Measurements from ENCODE around the gene CAMK1D.
"Not testable (repeated sequence)": the region's sequence is repeated elsewhere in the genome, so short reads cannot be mapped to it uniquely, and the experiment has no call there.

The CAMK1D gene

GRCh38 chr10:12340937-12341336, 8.4 kb upstream of the CAMK1D start:
- DNase-seq = no peak

- no peak for DNase-seq
These were observed 7.8 kb upstream of the CAMK1D start for GRCh38 chr10:12341526-12341925.

DNA sequence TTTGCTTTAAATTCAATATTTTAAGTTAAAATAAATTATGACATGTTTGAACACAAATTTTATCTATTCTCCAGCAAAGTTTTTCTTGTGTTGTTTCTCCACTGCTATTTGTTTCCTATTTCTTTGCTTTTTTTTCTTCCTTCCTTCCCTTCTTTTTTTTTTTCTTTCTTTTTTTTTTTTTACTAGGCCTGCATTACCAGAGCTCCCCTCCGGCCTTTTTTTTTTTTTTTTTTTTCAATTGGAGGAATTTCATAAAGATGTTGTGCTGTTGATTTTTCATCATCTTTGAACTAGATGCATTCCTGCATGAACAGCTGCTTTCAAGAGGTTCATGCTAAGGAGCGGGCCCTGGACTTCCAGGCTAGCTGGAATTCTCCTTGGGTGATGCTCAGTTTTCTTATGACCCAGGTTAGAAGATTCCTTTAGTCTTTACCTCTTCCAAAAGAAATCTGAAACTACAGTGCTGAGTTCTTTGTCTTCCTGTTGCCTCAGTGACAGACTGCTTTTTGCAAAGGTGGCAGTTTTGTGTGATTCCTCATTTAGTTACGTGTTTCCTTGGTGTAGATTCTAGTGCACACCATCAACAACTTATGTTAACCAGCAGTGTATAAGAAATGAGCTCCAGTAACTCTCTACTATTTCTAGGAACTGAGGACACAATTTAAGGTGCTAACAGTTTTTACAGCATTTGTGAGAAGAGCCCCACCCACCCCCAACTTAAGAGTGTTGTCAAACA, 4.8 kb upstream of the CAMK1D start:
- no peak for DNase-seq

GRCh38 chr10:12346707-12347106, 2.6 kb upstream of the CAMK1D start:
- DNase-seq = no peak

GRCh38 chr10:12348294-12348869, 965 bp upstream of the CAMK1D start:
- DNase-seq = no peak

DNA sequence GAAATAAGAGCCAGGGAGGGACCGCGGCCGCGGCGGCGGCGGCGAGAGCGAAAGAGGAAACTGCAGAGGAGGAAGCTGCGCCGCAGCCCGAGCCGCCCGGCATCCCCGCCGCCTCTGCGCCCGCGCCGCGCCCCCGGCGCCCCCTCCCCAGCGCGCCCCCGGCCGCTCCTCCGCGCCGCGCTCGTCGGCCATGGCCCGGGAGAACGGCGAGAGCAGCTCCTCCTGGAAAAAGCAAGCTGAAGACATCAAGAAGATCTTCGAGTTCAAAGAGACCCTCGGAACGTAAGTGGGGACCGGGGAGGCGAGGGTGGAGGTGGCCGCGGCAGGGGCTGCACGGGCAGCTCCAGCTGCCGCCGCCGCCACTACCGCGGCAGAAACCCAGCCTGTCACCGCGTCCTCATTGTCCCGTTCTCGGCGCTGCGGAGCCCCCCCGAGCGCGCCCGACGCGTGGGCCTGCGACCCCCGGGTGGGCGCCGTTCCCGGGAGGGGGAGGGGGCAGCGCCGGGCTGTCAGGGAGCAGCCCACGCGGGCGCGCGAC, 351 bp downstream of the CAMK1D start:
- DNase-seq = no peak

DNA sequence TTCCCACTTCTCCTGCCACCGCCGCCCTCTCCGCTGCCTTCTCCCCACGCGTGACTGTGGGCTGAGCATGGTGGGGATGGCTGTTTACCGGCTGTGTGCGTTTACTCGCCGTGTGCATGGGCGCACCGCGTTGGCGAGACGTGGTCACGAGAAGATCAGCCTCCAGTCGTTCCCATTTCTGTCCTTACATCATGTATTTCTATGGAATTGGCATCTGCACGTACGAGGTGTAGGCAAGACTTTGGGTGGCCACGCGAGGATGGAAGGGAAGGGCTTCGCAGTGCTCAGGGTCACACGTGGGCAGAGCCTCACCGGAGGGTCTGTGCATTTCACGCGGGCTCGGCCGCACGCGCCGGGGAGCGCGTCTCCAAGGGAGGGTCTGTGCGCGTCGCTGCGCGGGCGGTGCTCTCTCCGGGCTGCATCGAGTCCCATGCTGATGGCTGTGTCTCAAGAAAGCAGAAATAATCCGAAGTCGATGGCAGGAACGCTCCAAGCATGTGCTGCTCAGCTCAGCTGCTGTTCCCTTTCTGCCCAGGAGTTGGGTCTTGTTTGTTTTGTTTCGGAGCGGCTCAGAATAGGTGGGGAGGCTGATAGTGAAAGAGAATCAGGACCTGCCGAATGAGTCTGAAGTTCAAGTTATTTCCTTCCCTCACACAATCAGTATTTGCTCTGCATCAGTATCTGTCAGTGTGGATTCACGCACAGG, 973 bp downstream of the CAMK1D start:
- peak; percentile 6 for DNase-seq

DNA sequence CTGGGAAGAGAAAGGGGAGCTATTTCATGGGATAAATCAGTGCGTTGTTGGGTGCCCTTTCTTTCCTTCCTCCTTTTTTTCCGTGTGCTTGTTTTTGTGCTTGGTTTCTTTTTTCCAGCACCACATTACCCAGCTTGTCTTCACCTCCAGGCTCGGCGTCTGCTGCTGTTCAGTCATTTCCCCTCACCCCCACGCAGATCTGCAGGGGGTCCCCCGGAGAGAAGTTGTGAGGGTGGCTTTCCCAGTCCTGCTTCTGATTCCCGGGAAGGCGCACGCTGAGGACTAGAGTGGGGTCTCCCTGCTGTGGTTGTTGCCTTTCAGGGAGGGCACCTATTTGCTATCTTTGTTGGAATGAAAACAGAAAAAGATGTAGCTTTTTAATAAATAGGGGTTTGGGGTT, 1.6 kb downstream of the CAMK1D start:
- no peak for DNase-seq

GRCh38 chr10:12351447-12351846, 2.1 kb downstream of the CAMK1D start:
- no peak for DNase-seq

GRCh38 chr10:12351889-12352288, 2.5 kb downstream of the CAMK1D start:
- no peak for DNase-seq

DNA sequence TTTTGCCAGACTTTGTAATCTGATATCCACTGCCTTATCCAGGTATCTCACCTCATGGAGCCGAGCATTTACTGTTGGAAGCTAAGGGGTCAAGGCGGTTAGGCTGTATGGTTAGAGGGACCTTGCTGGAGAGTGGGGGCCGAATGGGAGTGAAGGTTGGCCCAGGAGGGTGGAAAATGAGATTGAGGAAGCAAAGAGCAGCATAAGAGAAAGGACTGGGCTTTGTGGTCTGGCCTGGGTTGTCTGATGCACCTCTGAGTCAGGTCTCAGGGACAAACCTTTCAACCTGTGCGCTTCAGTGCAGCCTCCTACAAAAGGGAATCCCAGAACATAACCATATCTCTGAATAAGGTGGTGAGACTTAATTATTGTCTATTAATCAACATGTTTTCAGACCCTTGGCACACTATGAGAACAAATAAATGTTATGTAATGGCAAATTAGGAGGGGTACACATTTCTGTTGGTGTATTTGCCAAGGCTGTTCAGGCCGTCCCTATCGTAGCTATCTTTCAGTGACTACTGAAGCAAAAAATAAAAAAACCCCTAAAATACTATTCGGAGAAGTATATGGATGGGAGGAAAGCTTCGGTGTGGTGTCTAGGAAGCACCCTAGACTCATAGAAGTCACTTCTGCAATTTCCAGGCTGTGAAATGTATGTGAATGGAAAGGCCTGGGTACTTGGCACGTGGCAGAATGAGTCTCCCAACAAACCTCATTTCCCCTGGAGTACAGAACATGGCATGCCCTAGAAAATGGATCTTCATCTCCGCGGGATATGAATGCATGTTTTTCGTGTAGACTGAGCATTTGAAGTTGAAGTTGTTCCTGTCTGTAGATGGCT, 4.3 kb downstream of the CAMK1D start:
- DNase-seq = no peak

DNA sequence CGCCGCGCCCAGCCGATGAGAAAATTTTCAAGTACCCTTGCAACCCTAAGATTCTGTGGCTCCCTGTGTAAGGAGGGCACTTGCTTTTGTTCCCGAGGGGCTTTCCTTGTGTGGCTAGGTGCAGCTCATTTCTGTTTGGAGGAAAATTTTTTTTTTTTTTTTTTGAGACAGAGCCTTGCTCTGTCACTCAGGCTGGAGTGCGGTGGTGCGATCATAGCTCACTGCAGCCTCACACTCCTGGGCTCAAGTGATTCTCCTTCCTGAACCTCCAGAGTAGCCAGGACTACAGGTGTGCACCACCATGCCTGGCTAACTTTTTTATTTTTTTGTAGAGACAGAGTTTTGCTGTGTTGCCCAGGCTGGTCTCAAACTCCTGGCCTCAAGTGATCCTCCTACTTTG, 5.3 kb downstream of the CAMK1D start:
- DNase-seq = not testable (repeated sequence)

DNA sequence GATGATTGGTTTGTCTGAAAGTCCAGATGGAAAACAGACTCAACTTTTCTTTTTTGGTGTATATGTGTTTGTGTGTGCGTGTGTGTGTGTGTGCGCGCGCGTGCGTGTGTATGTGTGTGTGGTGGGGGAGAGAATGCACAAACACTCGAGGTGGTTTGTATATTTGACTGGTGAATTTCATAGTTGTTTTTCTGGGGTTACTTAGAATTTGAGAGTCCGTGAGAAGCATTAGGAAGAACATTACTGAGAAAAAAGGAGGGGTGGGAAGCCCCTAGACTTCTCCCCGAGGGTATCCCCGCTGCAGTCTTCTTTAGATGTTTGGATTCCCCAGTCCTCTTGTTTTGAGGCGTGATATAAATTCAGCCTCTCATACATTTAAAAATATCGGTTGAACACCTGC, 6.0 kb downstream of the CAMK1D start:
- DNase-seq = no peak

GRCh38 chr10:12357525-12358151, 8.3 kb downstream of the CAMK1D start:
- DNase-seq = no peak

DNA sequence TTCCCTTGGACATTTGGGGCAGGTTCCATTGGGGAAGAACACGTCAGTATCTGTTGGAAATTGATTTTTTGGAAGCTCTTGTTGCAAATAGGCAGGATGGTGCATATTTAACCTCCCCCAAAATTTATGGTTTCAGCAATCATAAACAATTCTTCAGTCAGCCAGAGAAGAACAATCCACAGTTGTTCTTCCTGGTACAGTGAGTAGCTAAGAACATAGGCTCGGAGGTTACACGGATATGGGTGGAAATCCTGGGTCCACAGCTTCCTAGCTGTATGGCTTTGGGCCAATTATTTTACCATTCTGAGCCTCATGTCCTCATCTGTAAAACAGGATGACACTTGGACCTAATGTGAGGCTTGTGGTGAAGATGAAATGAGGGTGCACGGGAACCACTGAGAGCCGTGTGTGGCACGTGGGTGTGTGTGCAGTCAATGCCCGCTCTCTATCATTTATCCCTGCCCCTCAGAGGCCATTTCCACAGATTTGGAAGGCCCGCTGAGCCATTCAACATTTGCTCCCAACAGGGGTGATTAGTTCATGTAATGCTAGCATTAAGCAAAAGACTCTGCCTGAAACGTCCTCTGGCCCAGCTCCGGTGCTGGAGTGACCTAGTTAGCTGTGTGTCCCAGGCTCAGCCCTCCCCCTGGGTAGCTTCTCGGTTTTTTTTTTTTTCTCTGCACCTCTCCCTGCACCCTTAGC, 9.7 kb downstream of the CAMK1D start:
- DNase-seq = no peak

DNA sequence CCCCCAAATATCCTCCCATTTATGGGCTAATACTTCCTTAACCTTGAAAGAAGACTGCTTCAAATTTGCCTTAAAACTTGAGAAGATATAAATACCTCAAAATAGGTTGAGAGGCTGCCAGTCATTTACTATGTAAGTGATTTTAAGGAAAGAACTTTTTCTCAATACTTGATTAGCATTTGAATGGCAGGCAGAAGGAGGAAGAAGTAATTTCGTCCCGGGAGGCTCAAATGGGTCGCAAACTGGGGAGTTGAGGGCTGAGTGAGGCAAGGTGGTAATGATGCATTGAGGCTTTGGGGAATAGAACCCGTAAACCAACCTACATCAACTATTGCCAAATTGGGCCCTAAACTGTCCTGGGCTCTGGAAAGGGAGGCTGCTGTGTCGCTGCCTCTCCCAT, 11.1 kb downstream of the CAMK1D start:
- DNase-seq = no peak

DNA sequence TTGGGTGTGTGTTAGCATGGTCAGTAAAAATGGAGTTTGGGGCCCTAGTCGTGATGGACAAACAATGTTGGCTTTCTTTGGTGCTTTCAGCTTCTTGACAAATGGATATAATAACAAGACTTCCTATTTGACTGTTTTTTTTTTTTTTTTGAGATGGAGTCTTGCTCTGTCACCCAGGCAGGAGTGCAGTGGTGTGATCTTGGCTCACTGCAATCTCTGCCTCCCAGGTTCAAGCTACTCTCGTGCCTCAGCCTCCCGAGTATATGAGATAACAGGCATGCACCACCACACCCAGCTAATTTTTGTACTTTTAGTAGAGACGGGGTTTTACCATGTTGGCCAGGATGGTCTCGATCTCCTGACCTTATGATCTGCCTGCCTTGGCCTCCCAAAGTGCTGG, 11.8 kb downstream of the CAMK1D start:
- not testable (repeated sequence) for DNase-seq

GRCh38 chr10:12364559-12364958, 15.2 kb downstream of the CAMK1D start:
- DNase-seq = no peak

DNA sequence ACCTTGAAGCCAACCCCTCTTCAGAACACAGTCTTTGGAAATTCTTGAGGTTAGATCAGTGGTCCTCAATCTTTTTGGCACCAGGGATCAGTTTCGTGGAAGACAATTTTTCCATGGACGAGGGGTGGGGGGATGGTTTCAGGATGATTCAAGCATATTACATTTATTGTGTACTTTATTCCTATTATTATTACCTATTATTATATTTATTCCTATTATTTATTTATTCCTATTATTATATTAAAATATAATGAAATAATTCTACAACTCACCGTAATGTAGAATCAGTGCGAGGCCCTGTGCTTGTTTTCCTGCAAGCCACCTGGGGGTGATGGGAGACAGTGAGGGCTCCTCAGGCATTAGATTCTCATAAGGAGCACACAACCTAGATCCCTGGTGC, 17.9 kb downstream of the CAMK1D start:
- no peak for DNase-seq

GRCh38 chr10:12369982-12370381, 20.6 kb downstream of the CAMK1D start:
- no peak for DNase-seq

DNA sequence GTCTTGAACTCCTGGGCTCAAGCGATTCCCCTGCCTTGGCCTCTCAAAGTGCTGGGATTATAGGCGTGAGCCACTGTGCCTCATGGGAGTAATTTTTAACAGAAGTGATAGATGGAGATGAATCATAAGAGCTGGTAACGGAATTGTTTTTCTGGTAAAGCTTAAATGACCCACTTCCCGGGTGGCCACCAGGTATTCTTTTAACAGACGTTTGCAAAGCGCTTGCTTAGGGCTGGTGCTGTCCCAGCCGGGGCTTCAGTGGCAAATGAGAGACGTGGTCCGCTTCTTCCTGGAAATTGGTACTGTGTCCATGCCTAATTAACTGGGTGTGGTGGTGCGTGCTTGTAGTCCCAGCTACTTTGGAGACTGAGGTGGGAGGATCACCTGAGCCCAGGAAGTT, 23.5 kb downstream of the CAMK1D start:
- no peak for DNase-seq

DNA sequence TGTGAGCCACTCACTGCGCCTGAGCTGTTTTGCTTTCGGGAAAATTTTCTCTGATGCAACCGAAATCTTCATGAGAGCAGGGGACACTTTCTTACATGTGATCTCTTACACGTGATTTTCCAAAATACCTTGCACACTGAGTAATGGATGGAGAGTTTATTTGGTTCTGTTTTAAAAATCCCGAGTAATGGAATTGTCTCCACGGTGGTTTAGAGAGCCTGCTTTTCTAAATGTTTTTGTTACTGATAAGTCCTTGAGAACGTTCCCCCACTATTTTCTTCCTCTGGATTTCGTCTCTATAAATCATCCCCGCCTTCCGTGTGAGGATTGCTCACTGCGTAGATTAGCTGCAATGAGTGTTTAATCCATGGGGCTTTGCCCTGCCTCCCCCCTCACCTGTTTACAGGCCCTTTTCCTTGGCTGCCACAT, 25.7 kb downstream of the CAMK1D start:
- DNase-seq = no peak
